Epidermal melanocyte (primary cell): ENCODE data around the gene ST6GAL1.
"Not testable (repeated sequence)": the region's sequence is repeated elsewhere in the genome, so short reads cannot be mapped to it uniquely, and the experiment has no call there.

ENCODE experiments used
- DNase-seq: peaks from one replicate; pipeline ENCODE4 v3.0.0; 2011; ENCODE audit warnings: low spot score; ENCODE audit not compliant: insufficient read length

Gene ST6GAL1

GRCh38 chr3:187019542-187020072, 89.3 kb downstream of the ST6GAL1 start:
- no peak for DNase-seq

- DNase-seq: no peak
These were observed 90.0 kb downstream of the ST6GAL1 start for GRCh38 chr3:187020376-187020775.

- DNase-seq: no peak
These were observed 91.5 kb downstream of the ST6GAL1 start for GRCh38 chr3:187021748-187022402.

GRCh38 chr3:187022403-187023029, 92.2 kb downstream of the ST6GAL1 start:
- DNase-seq: no peak

GRCh38 chr3:187023340-187023739, 93.0 kb downstream of the ST6GAL1 start:
- DNase-seq: not testable (repeated sequence)

- no peak for DNase-seq
These were observed 94.4 kb downstream of the ST6GAL1 start for GRCh38 chr3:187024536-187025226.

GRCh38 chr3:187025254-187025655, 94.9 kb downstream of the ST6GAL1 start:
- no peak for DNase-seq

- no peak for DNase-seq
These were observed 95.5 kb downstream of the ST6GAL1 start for GRCh38 chr3:187025656-187026316.

GRCh38 chr3:187026317-187026670, 96.0 kb downstream of the ST6GAL1 start:
- no peak for DNase-seq

- no peak for DNase-seq
These were observed 97.4 kb downstream of the ST6GAL1 start for GRCh38 chr3:187027531-187028278.

- DNase-seq: no peak
These were observed 101.6 kb downstream of the ST6GAL1 start for GRCh38 chr3:187031934-187032333.

GRCh38 chr3:187036394-187036793, 106.1 kb downstream of the ST6GAL1 start:
- no peak for DNase-seq

- DNase-seq: no peak
These were observed 108.9 kb downstream of the ST6GAL1 start for GRCh38 chr3:187039100-187039722.

- DNase-seq: no peak
These were observed 109.5 kb downstream of the ST6GAL1 start for GRCh38 chr3:187039723-187040414.

- no peak for DNase-seq
These were observed 110.4 kb downstream of the ST6GAL1 start for GRCh38 chr3:187040516-187041361.

- DNase-seq: no peak
These were observed 111.3 kb downstream of the ST6GAL1 start for GRCh38 chr3:187041362-187042307.

GRCh38 chr3:187042346-187042745, 112.0 kb downstream of the ST6GAL1 start:
- DNase-seq: no peak

GRCh38 chr3:187042874-187043458, 112.6 kb downstream of the ST6GAL1 start:
- DNase-seq: no peak
